NCI-H82 treated with DMSO at 0.1 percent for 48 hours (cell line): Measurements from ENCODE around the gene TMEM8B.

Experiments
- DNase-seq: peaks from one replicate; lab custom pipeline; 2025; ENCODE audit not compliant: unreplicated experiment; lab: John Stamatoyannopoulos, UW

TMEM8B gene

GRCh38 chr9:35810122-35810521 lies 18.9 kb upstream of the TMEM8B start:
- DNase-seq: no peak

GRCh38 chr9:35811381-35812024 lies 17.5 kb upstream of the TMEM8B start:
- DNase-seq: no peak

DNA sequence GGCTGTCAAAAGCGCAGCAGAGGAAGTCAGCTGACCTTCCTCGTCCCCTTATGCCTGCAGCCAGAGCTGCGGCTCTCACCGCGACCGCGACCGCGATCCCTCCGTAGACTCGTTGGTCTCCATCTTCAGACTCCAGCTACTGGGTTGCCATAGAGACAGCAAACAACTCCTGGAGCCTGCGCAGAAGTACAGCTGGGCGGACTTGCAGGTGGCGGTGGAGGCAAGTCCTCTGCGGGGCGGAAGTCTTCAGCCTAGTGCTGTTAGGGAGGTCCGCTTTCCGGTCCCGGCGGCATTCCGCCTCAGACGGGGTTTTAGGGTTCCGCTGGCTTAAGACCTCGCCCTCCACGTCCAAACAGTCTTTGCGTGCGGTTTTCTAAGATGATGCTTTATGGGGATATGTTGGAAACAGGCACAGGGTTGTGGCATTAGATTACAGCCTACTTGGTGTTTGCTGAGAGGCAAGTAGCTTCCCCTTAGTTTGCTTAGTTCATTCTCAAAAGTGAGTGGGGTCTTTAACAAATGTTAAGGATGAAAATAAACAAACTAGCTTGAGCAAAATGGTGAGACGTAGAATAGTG lies 16.9 kb upstream of the TMEM8B start, which contains the start of gene SPAG8:
Gene SPAG8 (minus strand): TSS at position 238 of the 578 bp plus-strand sequence. CDS start 115 bp downstream, at position 123.
- DNase-seq: peak; percentile 75

- no peak for DNase-seq
These were observed 15.5 kb upstream of the TMEM8B start for GRCh38 chr9:35813434-35814105.

DNA sequence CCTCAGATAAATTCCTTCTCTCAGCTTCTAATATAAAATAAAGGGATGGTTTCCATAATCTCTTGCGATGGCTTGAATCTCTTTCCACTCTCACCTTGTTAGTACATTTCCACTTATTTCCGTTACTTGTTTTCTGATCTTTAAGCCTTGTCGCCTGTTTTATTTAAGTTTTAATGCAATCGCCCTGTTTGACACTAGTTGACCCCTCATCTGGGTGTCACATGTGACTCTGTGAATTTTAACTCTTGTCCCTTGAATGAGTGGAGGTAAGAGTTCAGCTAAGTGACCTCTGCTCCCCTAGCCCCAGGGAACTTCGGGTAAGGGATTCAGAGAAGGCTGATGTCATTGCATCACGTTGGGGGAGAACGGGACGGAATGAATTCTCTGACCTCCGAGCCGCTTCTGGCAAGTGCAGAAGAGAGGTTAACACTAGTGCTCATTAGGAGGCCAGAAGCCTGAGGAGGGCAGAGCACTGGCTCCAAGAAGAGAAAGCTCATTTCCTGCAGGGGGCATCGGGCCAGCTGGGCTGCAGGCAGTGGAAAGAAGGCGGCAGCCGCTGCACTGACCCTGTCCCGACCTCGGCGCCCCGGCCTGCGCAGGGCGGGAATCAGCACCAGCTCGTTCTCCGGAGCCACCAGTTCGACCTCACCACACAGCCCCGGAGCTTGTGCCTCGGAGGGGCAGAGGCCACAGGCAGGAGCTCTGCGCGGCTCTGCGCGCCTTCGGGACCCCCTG lies 14.8 kb upstream of the TMEM8B start:
- DNase-seq: peak; percentile 13

- DNase-seq: peak; percentile 98
These were observed 14.0 kb upstream of the TMEM8B start, which contains the start of gene HINT2 for GRCh38 chr9:35814841-35815543. Gene HINT2 (minus strand): TSS chr9:35815042. CDS start chr9:35814979, 63 bp downstream.

DNA sequence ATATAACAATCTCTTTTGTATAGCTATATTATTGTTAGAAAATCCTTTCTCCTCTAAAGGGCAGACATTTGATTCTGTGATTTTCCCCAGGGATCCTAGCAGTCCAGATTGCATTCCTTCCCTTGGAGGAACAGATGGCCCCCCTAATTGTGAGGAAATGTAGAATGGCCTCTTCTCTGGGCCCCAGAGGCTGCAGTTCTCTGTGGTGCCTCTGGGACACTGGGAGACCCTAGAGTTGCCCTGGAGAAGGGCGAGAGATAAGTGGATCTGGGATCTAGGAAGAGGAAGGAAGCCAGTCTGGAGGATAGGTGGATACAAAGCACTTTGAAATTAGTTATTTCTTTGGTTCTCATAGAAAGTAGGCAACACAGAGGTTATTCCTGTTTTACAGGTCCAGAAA lies 12.3 kb upstream of the TMEM8B start:
- peak; percentile 31 for DNase-seq

DNA sequence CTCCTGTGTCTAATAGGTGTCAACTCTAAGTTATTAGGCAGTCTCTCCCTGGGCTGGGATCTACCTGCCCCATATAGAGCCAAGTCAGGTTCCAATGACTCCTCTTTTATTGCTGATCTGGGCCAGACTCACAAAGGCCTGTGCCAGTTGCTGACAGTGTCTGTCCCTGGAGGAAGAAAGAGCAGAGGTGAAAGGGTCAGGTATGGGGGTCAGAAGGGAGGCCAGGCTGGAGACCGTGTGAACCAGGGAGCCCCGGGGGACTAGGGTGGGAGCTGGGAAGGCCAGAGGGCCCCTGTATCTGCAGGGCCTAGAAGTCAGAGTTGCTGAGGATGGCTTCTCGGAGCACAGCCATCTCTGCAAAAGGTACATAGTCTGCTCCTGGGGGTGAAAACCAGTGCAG lies 10.7 kb upstream of the TMEM8B start:
- DNase-seq: no peak

DNA sequence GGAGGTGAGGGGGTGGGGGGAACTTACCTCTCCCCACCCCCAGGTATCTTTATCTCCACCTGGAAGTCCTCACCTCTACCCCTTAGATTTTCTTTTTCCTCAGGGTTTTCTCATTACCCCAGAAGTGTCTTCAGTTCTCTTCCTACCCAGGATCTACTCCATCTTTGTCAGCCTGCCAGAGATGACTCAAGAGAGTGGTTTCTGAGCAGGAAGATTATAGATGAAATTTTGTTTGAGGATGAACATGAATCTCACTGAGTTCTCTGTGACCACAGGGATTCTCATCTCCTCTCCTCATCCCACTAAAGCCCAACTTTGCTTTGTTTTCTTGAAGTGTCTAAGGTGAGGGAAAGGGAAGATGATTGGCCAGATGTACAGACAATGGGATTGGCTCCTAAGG lies 9.0 kb upstream of the TMEM8B start:
- DNase-seq: no peak

GRCh38 chr9:35822926-35823325 lies 6.1 kb upstream of the TMEM8B start:
- DNase-seq: no peak

GRCh38 chr9:35826071-35826701 lies 2.8 kb upstream of the TMEM8B start:
- DNase-seq: peak; percentile 36

DNA sequence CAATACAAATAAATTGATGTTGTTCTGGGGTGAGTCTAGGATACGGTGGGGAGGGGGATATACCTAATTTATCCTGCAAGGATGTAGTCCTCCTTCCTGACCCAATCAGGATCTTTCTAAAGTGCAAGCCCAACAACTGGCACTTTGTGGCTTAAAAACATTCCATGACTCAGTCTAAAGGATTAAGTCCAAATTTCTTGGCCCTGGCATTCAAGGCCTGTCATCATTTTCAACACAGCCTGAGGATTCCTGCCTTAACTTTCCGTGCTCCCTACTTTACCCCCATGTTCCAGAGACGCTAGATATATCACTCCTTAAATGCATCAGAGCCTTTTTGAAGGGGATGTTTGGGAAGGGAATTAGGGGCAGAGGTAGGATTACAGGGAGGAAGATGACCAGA lies 1.5 kb upstream of the TMEM8B start:
- no peak for DNase-seq

DNA sequence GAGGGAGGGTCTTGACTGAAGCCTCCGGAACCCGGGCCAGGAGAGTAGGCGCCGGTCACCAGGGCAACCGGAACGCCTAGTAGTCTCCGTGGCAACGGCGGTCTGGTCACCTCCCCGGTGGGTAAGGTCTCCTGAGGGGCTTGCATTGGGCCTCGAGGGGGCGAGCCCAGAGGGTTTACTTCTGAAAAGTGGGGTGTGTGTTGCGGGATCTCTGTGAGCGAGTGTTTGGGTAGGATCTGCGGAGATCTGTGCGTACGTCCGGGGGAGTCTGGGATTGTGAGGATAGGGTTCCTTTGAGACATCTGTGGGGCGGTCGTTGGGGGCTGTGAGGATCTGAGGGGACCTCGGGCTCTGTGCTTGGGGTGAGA lies 328 bp upstream of the TMEM8B start, which contains the start of gene FAM221B:
Gene FAM221B (minus strand): TSS at position 17 of the 368 bp plus-strand sequence. CDS start 2,571 bp downstream, outside the sequence.
- DNase-seq: no peak

- DNase-seq: no peak
These were observed 702 bp downstream of the TMEM8B start for GRCh38 chr9:35829764-35830096.

DNA sequence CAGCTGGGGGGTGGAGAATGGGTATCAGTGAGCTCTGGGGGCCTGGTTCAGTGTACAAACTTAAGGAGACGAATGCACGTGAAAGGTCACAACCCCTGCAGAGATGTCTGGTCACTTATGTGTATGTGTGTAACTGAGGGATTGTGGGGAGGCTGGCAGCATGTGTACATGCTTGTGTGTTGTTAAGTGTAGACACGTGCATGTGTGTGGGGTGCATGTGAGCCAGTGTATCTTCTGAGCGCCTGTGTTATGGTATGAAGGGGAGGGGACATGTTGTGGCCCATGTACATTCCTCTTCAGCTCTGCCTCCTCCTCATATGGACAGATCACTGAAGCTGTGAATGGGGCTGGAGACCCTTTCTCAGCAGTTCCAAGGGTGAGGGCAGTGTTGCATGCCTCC lies 2.0 kb downstream of the TMEM8B start:
- no peak for DNase-seq

DNA sequence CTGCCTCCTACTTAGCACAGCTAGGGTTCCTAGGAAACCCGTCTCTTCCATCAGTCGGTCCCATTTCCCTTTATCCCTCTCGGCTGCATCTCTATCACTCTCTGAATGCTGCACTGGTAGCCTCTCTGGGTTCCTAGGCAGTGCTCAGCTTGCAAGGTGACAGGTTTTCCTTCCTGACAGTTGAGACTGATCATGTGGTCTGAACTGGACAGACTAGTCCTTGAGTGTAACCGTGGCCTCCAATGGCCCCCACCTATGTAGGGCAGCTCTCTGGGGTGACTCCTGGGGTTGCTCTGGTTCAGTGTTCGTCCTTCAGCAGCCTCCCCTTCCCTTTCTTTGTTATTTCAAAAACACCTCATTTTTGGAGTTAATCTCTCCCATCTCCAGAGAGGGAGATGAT lies 3.8 kb downstream of the TMEM8B start:
- no peak for DNase-seq

DNA sequence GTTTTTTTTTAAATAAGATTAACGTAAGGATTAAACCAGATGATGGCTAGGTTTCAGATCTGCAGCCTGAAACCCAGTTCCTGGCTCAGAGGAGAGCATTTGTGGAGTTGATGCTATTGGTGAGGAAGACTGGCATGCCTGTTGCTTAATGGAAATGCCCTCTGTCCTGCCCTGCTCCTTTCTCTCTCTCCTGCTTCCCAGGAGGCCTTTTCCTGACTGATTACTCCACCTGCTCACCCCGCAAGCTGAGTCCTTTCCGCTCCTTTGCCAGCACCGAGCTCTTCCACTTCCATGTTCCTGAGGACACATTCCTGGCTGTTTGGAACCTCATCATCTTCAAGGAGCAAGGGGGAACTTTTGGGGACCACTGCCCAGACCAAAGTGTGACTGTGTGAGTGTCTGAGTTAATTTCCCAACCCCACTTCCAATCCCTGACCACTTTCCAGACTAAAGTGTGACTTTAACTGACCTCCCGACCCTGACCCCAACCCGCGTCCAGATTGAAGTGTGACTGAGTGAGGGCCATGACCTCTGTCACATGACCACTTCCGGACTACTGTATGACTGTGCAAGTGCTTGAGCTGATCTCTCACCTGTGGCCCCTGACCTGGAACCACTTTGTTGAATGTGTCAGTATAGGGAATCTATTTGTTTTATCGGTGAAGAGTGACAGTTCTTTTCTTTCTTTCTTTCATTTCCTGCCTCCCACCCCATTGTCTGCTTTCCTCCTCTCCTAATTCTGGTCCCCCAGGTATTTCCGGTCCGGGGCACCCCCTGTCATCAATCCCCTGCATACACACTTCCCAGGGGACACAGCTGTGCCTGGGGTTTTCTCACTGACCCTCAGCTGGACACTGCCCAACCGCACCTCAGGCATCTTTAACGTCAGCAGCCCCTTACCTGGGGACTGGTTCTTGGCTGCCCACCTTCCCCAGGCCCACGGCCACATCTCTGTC lies 5.5 kb downstream of the TMEM8B start:
- DNase-seq: no peak

- DNase-seq: no peak
These were observed 6.2 kb downstream of the TMEM8B start for GRCh38 chr9:35835216-35835632.

- DNase-seq: no peak
These were observed 6.7 kb downstream of the TMEM8B start for GRCh38 chr9:35835766-35836165.
